Astrocyte of the hippocampus (primary cell): Measurements from ENCODE around the gene PIP5K1A.

Source experiments
- DNase-seq: peaks from one replicate; pipeline ENCODE4 v3.0.0; 2011; ENCODE audit warnings: low read depth, low spot score

PIP5K1A gene

DNA sequence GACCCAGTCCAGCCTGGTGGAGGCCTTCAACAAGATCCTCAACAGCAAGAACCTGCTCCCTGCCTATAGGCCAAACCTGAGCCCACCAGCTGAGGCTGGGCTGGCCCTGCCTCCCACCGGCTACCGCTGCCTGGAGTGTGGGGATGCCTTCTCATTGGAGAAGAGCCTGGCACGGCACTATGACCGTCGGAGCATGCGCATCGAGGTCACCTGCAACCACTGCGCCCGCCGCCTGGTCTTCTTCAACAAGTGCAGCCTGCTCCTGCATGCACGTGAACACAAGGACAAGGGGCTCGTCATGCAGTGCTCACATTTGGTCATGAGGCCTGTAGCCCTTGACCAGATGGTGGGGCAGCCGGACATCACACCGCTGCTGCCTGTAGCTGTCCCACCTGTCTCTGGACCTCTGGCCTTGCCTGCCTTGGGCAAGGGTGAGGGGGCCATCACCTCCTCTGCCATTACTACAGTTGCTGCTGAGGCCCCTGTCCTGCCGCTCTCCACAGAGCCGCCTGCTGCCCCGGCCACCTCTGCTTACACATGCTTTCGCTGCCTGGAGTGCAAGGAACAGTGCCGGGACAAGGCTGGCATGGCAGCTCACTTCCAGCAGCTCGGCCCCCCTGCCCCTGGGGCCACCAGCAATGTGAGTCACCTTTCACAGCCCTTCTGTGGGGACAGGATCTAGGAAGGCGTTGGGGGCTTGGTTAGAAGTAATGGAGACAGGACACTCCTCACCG lies 89.6 kb downstream of the PIP5K1A start:
- no peak for DNase-seq

DNA sequence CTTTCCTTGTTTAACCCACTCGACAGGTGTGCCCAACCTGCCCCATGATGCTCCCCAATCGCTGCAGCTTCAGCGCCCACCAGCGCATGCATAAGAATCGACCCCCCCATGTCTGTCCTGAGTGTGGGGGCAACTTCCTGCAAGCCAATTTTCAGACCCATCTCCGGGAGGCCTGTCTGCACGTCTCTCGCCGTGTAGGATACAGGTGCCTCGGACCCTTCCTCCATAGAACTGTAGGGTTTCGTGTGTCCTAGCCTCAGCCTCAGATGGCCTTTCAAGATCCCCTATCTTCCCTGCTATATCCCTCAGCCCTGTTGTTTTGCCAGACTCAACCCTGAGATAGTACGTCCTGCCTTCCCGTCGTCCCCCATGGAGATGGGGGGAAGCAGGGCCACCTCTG lies 90.2 kb downstream of the PIP5K1A start:
- DNase-seq: no peak

DNA sequence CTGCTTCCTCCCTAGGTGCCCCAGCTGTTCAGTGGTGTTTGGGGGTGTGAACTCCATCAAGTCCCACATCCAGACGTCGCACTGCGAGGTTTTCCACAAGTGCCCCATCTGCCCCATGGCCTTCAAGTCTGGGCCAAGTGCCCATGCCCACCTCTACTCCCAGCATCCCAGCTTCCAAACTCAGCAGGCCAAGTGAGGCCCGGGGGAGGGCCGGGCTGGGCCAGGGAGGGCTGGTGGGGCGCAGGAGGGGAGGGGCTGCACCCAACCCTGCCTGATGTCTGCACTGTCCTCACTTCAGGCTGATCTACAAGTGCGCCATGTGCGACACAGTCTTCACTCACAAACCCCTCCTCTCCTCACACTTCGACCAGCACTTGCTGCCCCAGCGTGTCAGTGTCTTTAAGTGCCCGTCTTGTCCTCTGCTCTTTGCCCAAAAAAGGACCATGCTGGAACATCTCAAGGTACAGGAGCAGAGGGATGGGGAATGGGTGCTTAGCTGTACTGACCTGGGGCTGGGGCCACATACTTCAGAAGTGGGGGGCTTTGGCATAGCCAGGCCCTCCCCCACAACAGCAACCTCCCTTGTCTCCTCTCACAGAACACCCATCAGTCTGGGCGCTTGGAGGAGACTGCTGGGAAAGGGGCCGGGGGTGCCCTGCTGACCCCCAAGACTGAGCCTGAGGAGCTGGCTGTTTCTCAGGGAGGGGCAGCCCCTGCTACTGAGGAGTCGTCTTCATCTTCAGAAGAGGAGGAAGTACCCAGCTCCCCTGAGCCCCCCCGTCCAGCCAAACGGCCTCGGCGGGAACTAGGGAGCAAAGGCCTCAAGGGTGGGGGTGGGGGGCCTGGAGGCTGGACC lies 91.0 kb downstream of the PIP5K1A start:
- no peak for DNase-seq

DNA sequence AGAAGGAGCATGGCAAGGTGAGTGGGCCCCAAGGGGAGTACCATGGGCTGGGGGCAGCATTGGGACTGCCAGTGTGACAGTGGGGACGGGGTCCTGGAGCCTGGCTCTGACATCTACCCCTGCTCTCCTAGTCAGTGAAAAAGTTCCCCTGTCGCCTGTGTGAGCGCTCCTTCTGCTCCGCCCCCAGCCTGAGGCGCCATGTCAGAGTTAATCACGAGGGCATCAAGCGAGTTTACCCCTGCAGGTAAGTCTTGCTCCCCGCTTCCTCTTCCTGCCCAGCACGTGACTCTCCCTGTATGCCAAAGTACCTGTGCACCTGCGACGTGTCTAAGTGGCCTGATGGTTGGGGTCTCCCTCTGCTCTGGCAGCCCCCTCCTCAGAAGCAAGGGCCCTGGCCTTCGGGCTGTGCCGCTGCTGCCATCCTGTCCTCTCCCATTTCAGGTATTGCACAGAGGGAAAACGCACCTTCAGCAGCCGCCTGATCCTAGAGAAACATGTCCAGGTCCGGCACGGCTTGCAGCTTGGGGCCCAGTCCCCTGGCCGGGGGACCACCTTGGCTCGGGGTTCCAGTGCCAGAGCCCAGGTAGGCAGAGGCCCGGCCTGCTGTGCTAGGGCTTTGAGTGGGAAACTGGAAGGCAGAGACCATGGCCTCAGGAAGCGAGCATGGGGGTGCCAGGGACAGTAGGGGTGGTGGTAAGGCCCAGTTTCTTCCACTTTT lies 91.8 kb downstream of the PIP5K1A start:
- no peak for DNase-seq

DNA sequence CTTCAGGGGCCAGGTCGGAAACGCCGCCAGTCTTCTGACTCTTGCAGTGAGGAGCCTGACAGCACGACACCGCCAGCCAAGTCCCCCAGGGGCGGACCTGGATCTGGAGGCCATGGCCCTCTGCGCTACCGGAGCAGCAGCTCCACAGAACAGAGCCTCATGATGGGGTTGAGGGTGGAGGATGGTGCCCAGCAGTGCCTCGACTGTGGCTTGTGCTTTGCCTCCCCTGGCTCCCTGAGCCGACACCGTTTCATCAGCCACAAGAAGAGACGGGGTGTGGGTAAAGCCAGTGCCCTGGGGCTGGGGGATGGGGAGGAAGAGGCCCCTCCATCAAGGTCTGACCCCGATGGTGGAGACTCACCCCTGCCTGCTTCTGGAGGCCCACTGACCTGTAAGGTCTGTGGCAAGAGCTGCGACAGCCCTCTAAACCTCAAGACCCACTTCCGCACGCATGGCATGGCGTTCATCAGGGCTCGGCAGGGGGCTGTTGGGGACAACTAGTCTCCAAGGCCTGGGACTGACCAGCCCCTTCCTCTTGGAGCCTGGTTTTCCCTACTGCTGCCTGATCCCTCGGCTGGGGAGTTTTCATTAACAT lies 92.5 kb downstream of the PIP5K1A start:
- no peak for DNase-seq

DNA sequence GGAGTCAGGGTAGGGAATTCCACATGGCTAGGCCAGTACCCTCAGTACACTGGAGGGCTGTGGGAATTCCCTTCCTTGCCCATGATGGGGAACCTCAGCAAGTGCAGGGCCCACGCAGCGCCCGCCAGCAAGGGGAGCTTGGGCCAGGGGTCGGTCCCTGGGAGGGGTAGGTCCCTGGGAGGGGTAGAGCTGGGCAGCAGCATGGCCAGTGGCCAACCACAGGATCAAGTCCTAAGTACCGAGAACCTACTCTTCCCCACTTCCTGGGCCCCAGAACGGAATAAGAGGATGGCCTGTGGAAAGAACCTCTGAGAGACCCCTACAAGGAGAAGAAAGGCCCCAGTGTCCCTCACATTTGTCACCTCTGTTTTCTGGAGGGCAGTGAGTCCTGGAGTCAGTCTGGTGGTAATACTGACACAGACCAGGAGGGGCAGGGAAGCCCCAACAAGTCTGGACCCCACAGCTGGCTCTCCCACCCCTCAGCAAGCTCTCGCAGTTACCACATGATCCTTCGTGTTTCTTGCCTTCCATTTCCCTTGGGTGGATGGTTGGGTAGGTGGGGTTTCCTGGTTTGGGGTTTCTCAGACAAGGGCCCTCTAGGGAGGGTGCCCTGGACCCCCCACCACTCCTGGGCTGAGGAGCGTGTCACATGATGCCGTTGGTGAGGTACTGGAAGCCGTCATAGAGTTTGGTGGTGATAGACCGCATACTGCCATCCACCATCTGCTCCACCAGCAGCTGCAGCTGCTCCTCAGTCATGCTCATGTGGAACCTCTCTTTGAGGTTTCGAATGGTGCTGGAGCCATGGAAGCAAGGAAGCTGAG lies 94.1 kb downstream of the PIP5K1A start:
- DNase-seq: no peak

DNA sequence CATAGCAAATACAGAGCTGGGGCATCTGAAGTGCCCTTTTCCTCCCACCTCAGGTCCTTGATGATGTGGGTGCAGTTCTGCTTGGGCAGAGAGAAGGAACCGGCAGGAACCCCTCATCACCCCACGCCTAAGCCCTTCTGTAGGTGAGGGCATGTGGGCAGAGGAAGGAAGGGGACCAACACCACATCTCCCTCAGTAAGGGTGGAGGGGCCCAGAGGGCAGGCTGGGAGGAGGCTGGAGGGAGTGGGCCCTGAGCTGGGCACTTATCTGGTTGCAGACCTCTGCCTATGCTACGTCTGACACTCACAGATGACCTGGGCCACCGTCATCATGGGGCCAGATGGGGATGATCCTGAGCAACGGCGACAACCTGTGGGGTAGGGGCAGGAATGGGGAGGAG lies 94.7 kb downstream of the PIP5K1A start:
- DNase-seq: no peak

DNA sequence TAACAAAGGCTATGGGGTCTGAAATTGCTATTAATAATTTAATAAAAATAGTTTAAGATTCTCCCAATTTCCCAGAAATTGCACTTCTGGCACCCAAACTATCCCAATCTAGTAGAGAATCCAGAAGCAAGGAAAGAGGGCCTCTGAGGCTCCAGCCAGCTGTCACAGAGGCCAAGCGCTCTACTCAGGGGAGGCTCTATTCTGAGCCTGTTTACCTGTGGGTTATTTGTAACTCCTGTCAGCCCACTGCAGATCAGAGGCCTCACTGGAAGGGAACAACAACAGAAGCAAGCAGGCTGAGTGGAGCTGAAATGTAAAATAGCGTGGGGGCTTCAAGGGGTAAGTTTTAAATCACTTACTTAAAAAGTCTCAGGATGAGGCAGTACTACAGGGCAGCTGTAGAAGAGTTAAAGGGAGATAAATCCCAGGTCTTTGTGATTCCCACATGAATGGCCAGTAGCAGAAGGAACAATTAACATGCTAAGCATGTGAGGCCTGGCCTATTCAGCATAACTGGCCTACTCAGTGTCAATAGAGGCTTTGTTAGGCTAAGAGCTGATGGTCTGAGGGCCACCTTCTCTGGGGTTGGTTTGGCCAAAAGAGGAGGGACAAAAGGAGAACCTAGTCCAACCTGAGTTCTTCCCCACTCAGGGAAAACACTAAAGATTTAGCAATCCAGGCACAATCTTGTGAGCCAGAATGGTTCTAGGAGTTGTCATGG lies 96.5 kb downstream of the PIP5K1A start:
- DNase-seq: no peak
